Thyroid gland (tissue), 4 donors: ENCODE results near the gene HRAS.

Experiments
- POLR2A ChIP-seq, 2 donors: fragments of 450-650 bp; IDR thresholded peaks; one replicate each; pipeline ENCODE4 v1.6.1; 2017; ENCODE audit warnings: antibody characterized with exemption in 2 of 2, mild to moderate bottlenecking in 2 of 2, moderate library complexity in 1 of 2
- TF ChIP-seq, protein P1 (sequence below), 6 experiments: fragments of 200-600 bp in 3 of 6; fragments of 450-650 bp in 3 of 6; sonication (generic) in 3 of 6; IDR thresholded peaks; one replicate each; pipeline ENCODE4 v1.5.1; 2016 to 2019; ENCODE audit warnings: antibody characterized with exemption in 6 of 6, mild to moderate bottlenecking in 2 of 6, inconsistent platforms in 1 of 6, moderate library complexity in 1 of 6

DNA sequence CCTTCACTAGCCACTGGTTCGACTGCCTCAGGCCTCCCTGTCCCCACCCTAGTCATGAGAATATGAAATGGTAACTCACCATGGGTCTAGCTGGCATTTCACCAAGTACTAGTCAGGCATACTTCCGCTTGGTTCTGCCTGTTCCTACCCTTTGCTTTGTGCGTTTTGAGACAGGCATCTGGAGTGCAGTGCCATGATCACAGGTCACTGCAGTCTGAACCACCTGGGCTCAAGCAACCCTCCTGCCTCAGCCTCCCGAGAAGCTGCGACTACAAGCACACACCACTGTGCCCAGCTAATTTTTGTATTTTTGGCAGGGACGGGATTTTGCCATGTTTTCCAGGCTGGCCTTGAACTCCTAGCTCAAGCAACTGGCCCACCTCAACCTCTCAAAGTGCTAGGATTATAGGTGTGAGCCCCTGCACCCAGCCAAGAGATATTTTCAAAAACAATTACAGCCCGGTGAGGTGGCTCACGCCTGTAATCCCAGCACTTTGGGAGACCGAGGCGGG, 14.1 kb downstream of the HRAS start:
- TF ChIP-seq POLR2A (IDR thresholded peaks at IDR 0.05): no peak
- TF ChIP-seq, protein P1, sequence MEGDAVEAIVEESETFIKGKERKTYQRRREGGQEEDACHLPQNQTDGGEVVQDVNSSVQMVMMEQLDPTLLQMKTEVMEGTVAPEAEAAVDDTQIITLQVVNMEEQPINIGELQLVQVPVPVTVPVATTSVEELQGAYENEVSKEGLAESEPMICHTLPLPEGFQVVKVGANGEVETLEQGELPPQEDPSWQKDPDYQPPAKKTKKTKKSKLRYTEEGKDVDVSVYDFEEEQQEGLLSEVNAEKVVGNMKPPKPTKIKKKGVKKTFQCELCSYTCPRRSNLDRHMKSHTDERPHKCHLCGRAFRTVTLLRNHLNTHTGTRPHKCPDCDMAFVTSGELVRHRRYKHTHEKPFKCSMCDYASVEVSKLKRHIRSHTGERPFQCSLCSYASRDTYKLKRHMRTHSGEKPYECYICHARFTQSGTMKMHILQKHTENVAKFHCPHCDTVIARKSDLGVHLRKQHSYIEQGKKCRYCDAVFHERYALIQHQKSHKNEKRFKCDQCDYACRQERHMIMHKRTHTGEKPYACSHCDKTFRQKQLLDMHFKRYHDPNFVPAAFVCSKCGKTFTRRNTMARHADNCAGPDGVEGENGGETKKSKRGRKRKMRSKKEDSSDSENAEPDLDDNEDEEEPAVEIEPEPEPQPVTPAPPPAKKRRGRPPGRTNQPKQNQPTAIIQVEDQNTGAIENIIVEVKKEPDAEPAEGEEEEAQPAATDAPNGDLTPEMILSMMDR (IDR thresholded peaks at IDR 0.05): no peak
